Erythroblast (primary cell): ENCODE data around the gene SMAD6.

Experiments
- DNase-seq, 2 experiments: peaks; one replicate each; lab custom pipeline; 2025; lab: John Stamatoyannopoulos, UW
- GATA1 ChIP-seq: IDR thresholded peaks from 2 replicates; pipeline ENCODE4 v1.6.1; 2011; ENCODE audit warnings: low read depth, mild to moderate bottlenecking, control low read depth, low read length, moderate library complexity
- POLR2A ChIP-seq: IDR thresholded peaks from 2 replicates; pipeline ENCODE4 v1.6.1; 2011; ENCODE audit warnings: mild to moderate bottlenecking, low read length

The SMAD6 gene

DNA sequence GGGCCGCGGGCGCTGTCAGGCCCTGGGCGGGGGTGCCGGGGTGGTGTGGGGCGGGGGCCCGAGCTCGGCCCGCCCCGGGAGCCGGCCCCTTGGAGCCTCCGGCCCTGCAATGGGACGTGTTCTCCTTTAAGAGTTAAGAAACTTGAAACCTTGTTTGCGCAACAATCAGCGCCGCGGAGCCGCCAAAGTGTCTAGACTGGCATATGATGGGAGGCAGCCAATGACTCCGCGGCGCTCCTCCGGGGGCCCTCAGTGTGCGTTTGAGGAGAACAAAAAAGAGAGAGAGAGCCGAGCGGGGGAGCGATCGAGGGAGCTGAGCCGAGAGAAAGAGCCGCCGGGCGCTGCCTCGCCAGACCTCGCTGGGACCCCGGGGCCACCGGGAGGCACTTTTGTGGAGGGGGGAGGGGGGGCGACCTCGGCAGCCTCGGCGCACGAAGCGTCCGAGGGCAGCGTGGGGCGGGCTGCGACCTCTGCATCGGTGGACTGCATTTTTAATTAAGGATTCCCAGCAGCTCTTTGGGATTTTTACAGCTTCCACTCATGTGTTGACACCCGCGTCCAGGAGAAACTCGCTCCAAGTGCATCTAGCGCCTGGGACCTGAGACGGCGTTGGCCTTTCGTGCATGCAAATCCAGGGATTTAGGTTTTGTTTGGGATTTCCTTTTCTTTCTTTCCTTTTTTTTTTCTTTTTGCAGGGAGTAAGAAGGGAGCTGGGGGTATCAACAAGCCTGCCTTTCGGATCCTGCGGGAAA is at the start of gene SMAD6:
SMAD6 (plus strand) TSS at position 202 of the 752 bp plus-strand sequence. CDS start 1,023 bp downstream, outside the sequence.
- peak; percentile 88 for DNase-seq
- TF ChIP-seq GATA1 (no peak), POLR2A (peak; percentile 27)

- DNase-seq: no peak
- TF ChIP-seq POLR2A (no peak), GATA1 (no peak)
Observed at GRCh38 chr15:66652806-66653205, 49.2 kb upstream of the SMAD6 start.

- no peak for DNase-seq
- no peak for TF ChIP-seq POLR2A
- TF ChIP-seq GATA1: no peak
Observed at GRCh38 chr15:66653398-66653797, 48.6 kb upstream of the SMAD6 start.

DNA sequence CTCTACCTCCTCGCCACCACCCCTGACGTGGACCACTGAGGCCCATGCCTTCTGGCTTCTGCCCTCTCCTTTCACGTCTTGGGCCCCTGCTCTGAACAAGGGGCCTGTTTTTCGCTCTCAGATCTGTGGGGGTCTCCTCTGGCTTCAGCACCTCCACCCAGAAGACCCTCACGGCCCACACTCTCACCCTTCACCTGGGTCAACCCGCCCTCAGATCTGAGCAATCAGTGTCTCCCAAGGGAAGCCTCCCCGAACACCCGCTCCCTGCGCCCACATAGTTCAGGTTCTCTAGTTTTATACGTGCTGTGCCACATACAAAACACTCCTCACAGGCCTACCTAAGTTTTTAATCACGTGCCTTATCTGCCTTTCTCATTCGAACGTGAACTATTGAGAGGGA is 48.2 kb upstream of the SMAD6 start:
- no peak for DNase-seq
- TF ChIP-seq POLR2A (no peak), GATA1 (no peak)

GRCh38 chr15:66654361-66654738 is 47.7 kb upstream of the SMAD6 start:
- TF ChIP-seq GATA1 (no peak), POLR2A (no peak)
- DNase-seq: no peak

DNA sequence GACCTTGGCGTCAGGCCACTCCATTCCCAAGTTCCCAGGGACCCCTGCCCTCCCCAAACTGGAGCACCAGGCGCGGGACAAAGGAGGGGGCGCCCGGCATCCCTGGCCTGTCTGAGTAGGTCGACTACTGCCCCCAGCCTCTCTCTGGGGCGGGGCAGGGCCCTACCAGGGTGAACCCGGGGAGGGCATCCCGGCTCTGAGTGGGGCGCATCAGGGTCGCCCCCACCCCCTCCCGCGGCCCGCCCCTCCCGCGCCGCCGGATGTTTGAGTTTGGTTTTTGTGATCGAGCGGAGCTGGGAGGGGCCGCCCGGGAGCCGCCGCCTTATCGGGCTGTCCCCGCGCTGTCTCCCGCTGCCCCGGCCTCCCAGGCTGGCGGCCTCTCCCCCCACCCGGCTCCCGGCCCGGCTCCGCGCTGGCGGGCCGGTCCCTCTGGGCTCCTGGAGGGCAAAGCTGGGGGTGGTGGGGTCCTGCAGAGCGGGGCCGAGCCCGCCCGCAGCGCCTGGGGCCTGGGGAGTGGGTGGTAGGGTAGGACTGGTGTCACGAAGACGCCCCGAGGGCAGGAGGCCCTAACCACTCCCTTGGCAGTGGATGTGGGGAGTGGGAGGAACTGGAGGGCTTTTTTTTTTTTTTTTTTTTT is 47.2 kb upstream of the SMAD6 start:
- peak; percentile 70 to 72 for DNase-seq
- TF ChIP-seq GATA1: no peak
- no peak for TF ChIP-seq POLR2A

GRCh38 chr15:66655511-66655910 is 46.5 kb upstream of the SMAD6 start:
- TF ChIP-seq GATA1 (no peak), POLR2A (no peak)
- no peak for DNase-seq

DNA sequence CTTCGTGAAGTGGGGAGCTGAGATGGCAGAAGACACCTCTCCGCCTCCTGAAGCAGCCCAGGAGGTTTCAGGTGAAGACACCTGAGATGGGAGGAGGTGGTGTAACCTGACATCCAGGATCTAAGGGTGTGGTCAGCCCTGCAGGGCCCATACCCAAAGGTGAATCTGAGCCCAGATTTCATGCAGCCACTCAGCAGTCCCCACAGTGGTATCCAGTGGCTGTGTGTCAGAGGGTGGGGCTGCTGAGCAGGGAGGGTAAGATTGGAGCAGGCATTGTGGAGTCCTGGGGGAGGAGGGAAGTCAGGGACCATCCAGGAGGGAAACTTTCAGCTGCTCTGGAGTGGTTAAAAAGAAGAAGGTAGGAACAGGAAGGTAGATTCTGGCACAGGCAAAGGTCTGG is 46.0 kb upstream of the SMAD6 start:
- TF ChIP-seq POLR2A (no peak), GATA1 (no peak)
- DNase-seq: no peak

GRCh38 chr15:66657185-66658020 is 44.6 kb upstream of the SMAD6 start:
- DNase-seq: no peak
- TF ChIP-seq GATA1: no peak
- TF ChIP-seq POLR2A: no peak

DNA sequence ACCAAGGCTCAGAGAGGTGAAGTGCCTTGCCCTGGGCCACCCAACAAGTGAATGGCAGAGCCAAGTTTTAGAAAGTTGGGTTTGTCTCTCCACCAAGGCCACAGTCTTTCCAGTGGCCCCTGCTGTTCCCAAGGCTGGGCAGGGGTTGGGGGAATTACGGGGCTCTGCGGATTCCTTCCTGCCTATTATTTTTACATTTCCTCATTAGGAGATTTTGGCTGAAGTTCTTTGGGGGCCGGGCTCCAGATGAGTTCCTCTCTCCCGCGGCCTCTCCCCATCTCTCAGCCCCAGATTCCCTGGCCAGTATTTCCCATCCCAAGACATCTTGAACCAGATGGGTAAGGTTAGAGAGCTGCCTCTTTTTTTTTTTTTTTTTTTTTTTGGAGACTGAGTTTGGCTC is 44.0 kb upstream of the SMAD6 start:
- no peak for DNase-seq

DNA sequence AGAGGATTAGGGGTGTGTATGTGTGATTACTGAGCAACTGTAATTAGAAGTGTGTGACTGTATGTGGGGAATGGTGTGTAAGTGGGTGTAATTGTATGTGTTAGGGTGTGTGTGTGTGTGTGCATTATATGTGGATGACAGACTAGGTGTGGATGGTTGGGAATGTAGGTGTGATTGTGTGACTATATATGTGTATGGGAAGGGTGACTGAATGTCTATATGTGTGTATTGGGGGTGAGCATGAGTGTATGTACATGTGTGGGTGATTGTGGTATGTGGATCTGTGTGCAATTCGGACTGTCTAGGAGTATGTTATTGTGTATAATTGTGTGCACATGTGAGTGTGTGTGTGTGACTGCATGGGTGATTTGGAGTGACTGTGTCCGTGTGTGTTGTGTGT is 43.2 kb upstream of the SMAD6 start:
- TF ChIP-seq GATA1: no peak
- no peak for TF ChIP-seq POLR2A
- DNase-seq: no peak

More for the DNA sequence above, 44.0 kb upstream of the SMAD6 start:
- TF ChIP-seq POLR2A: no peak
- no peak for TF ChIP-seq GATA1

DNA sequence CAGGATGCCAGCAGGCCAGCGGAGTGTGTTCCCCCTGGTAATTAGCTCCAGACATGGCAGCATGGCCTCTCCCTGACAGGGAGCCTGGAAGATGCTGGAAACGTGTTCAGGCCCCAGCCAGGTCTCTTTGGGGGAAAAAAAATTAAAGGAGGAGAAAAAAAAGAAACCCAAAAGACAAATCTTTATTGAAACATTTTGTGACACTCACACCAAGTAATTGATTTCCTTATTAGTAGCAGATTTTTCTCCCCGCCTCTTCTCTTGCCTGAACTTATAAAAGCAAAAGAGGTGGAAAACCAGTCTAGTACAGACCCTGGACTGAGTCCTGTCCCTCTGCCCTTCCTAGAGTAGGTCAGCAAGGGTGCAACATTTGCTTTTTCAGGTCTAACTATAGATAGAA is 42.7 kb upstream of the SMAD6 start:
- TF ChIP-seq GATA1 (no peak), POLR2A (no peak)
- DNase-seq: no peak

DNA sequence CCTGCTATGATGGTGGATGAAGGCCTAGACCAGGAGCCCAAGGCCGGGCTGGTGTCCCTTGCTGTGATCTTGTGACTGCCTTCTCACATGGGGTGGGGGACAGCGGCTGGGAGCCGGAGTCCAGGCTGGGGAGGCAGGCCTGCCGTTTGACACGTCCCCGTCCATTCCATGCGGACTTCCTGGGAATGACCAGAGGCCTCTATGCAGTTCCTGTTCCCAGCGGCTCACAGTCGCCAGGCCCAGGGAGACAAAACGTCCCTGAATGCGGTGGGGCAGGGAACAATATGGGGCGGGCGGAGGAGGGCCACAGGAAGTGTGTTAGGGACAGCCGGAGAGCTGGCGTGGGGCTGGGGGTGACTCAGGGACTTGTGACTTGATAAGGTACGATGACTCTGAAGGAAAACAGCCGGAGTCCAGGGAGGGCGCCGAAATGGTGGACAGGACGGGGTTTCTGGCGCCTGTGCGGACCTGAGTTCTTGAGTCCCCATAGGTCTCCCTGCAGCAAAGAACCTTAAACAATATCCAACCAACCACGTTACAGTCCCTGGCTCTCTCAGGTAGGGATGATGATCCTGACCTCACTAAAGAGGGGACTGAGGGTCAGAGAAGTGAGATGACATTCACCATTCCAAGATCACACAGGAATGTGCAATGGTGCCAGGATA is 40.5 kb upstream of the SMAD6 start:
- no peak for TF ChIP-seq POLR2A
- no peak for TF ChIP-seq GATA1
- DNase-seq: peak in 1 of 2 experiments; percentile 37
